ENCODE measurements around the gene C1QL3.

- TF ChIP-seq CTCF (IDR thresholded peaks at IDR 0.05) (no peak), POLR2A (IDR thresholded peaks at IDR 0.05) (no peak)
Observed at GRCh38 chr10:16472828-16473227, 48.9 kb downstream of the C1QL3 start.

All from thyroid gland (tissue), 4 donors.